ENCODE measurements around the gene BCAR3.

GRCh38 chr1:93633313-93633712 lies 48.3 kb downstream of the BCAR3 start:
- no peak for TF ChIP-seq CTCF (IDR thresholded peaks at IDR 0.05 in 4 of 5, conservative IDR thresholded peaks at IDR 0.05 in 1 of 5)
- no peak for TF ChIP-seq POLR2A (IDR thresholded peaks at IDR 0.05)

Measured in gastrocnemius medialis (tissue), 4 donors.